Mesenchymal stem cell (in vitro differentiated cells and primary cell): ENCODE results near the gene MINDY4.

Experiments used
- DNase-seq: peaks from one replicate; pipeline ENCODE4 v3.0.0-alpha.2; 2013
- H2AFZ ChIP-seq: one replicate; pipeline ENCODE4 v1.6.1; 2013; ENCODE audit warnings: low read depth, mild to moderate bottlenecking, control low read depth, inconsistent platforms, low read length, moderate library complexity
- H2AK5ac ChIP-seq: 2 replicates; pipeline ENCODE4 v1.6.1; 2013; ENCODE audit warnings: low read length, moderate library complexity, mild to moderate bottlenecking, inconsistent platforms; ENCODE audit not compliant: severe bottlenecking
- H2BK120ac ChIP-seq: one replicate; pipeline ENCODE4 v1.6.1; 2013; ENCODE audit warnings: low read depth, mild to moderate bottlenecking, inconsistent platforms, low read length, moderate library complexity
- H2BK12ac ChIP-seq, 2 experiments: one replicate each; pipeline ENCODE4 v1.6.1; 2013; ENCODE audit warnings: inconsistent platforms in 2 of 2, low read length in 2 of 2, mild to moderate bottlenecking in 2 of 2, moderate library complexity in 2 of 2, control low read depth in 1 of 2
- H2BK15ac ChIP-seq: one replicate; pipeline ENCODE4 v1.6.1; 2013; ENCODE audit warnings: mild to moderate bottlenecking, low read depth, inconsistent platforms; ENCODE audit not compliant: poor library complexity, severe bottlenecking
- H2BK5ac ChIP-seq: 2 replicates; pipeline ENCODE4 v1.6.1; 2013; ENCODE audit warnings: low read depth, mild to moderate bottlenecking, low read length, control low read depth, inconsistent platforms; ENCODE audit not compliant: poor library complexity, severe bottlenecking
- H3K14ac ChIP-seq, 2 experiments: one replicate each; pipeline ENCODE4 v1.6.1; 2013; ENCODE audit warnings: inconsistent platforms in 2 of 2, low read length in 2 of 2, control low read depth in 1 of 2, mild to moderate bottlenecking in 1 of 2, moderate library complexity in 1 of 2
- H3K18ac ChIP-seq, 2 experiments: one replicate each; pipeline ENCODE4 v1.6.1; 2013; ENCODE audit warnings: inconsistent platforms in 2 of 2, low read length in 2 of 2, control low read depth in 1 of 2, low read depth in 1 of 2, mild to moderate bottlenecking in 1 of 2
- H3K23ac ChIP-seq, 2 experiments: one replicate each; pipeline ENCODE4 v1.6.1; 2013; ENCODE audit warnings: inconsistent platforms in 2 of 2, low read length in 2 of 2, mild to moderate bottlenecking in 2 of 2, moderate library complexity in 2 of 2, control low read depth in 1 of 2
- H3K27ac ChIP-seq: 2 replicates; pipeline ENCODE4 v1.5.1; 2013; ENCODE audit warnings: mild to moderate bottlenecking, moderate library complexity, low read length, control low read depth, inconsistent platforms; ENCODE audit not compliant: poor library complexity, severe bottlenecking
- H3K27me3 ChIP-seq, 2 experiments: 2 replicates each; pipeline versions ENCODE4 v1.6.1 to v1.7.0; 2013; ENCODE audit warnings: low read length in 2 of 2, mild to moderate bottlenecking in 2 of 2, moderate library complexity in 2 of 2, control low read depth in 1 of 2, inconsistent platforms in 1 of 2; ENCODE audit not compliant: control insufficient read depth in 1 of 2, insufficient read depth in 1 of 2
- H3K36me3 ChIP-seq, 2 experiments: 2 replicates each; pipeline versions ENCODE4 v1.6.1 to v1.7.0; 2013; ENCODE audit warnings: low read length in 2 of 2, control low read depth in 1 of 2, inconsistent platforms in 1 of 2, low read depth in 1 of 2, mild to moderate bottlenecking in 1 of 2; ENCODE audit not compliant: insufficient read depth in 2 of 2, control insufficient read depth in 1 of 2
- H3K4ac ChIP-seq, 2 experiments: one replicate each; pipeline ENCODE4 v1.6.1; 2013; ENCODE audit warnings: inconsistent platforms in 2 of 2, low read length in 2 of 2, mild to moderate bottlenecking in 2 of 2, moderate library complexity in 2 of 2, control low read depth in 1 of 2, low read depth in 1 of 2
- H3K4me1 ChIP-seq: 2 replicates; pipeline ENCODE4 v1.6.1; 2013; ENCODE audit warnings: low read depth, low read length, control low read depth; ENCODE audit not compliant: control insufficient read depth, insufficient read depth
- H3K4me2 ChIP-seq: 2 replicates; pipeline ENCODE4 v1.6.1; 2013; ENCODE audit warnings: low read length, mild to moderate bottlenecking, inconsistent platforms; ENCODE audit not compliant: poor library complexity, severe bottlenecking
- H3K4me3 ChIP-seq, 2 experiments: 2 replicates each; pipeline versions ENCODE4 v1.5.1 to v1.7.0; 2013; ENCODE audit warnings: low read length in 2 of 2, mild to moderate bottlenecking in 2 of 2, control low read depth in 1 of 2, low read depth in 1 of 2; ENCODE audit not compliant: insufficient read depth in 1 of 2
- H3K79me1 ChIP-seq: replicated peaks from 2 replicates; pipeline ENCODE4 v1.6.1; 2013; ENCODE audit warnings: mild to moderate bottlenecking, control low read depth, low read length, inconsistent platforms; ENCODE audit not compliant: poor library complexity, severe bottlenecking
- H3K9ac ChIP-seq: 2 replicates; pipeline ENCODE4 v1.7.0; 2013; ENCODE audit warnings: mild to moderate bottlenecking, low read length, moderate library complexity
- H3K9me3 ChIP-seq: 2 replicates; pipeline ENCODE4 v1.7.0; 2013; ENCODE audit warnings: mild to moderate bottlenecking, low read length; ENCODE audit not compliant: control insufficient read depth
- H4K8ac ChIP-seq: one replicate; pipeline ENCODE4 v1.6.1; 2013; ENCODE audit warnings: inconsistent platforms, mild to moderate bottlenecking, low read length, moderate library complexity
- H4K91ac ChIP-seq: one replicate; pipeline ENCODE4 v1.6.1; 2013; ENCODE audit warnings: mild to moderate bottlenecking, low read length, inconsistent platforms
- WGBS: methylation state at CpG from one replicate; pipeline ENCODE4 v1.1.7; 2013; ENCODE audit warnings: mixed read lengths; 5-methylcytosine and 5-hydroxymethylcytosine counted together

Gene MINDY4

DNA sequence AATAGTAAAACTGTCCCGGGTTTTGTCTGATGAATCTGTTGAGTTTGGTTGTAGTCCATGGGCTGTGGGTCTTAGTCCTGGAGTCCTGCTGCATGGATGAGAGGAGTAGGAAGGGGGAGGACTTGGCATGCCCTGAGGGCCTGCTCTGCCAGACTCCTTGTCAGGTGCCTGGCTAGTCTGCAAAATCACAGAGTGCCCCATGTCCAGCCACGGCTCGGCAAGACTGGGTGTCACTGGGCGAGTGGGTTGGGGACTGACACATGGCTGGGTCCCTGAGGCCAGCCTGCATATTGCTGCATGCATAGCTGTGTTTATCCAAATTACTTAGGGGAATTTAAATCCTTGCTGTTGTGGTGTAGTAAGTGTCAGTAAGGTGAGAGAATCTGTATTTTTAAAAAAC is 9.7 kb downstream of the MINDY4 start:
- H3K27ac ChIP-seq = no peak overlapping the region
- no peaks in the 10 kb centered on the region for H3K9me3 ChIP-seq
- WGBS = 97% methylated on average over 4 of the region's 4 CpGs
- no peak overlapping the region for H4K8ac ChIP-seq
- H2AFZ ChIP-seq = no peak overlapping the region
- no peak overlapping the region for H4K91ac ChIP-seq
- peaks cover 38 to 76% of the 10 kb centered on the region in 2 experiments for H3K36me3 ChIP-seq
- no peak overlapping the region for H3K4ac ChIP-seq
- no peak overlapping the region for H3K4me2 ChIP-seq
- no peak overlapping the region for H2BK120ac ChIP-seq
- no peak overlapping the region for H2BK5ac ChIP-seq
- DNase-seq = no peak
- H3K4me3 ChIP-seq = no peak overlapping the region
- H3K4me1 ChIP-seq = peaks cover 5% of the 10 kb centered on the region
- no peak overlapping the region for H3K14ac ChIP-seq
- peaks cover 43% of the 10 kb centered on the region for H3K79me1 ChIP-seq
- H3K18ac ChIP-seq = no peak overlapping the region
- H3K9ac ChIP-seq = no peak overlapping the region
- H2BK12ac ChIP-seq = no peak overlapping the region
- no peak overlapping the region for H2BK15ac ChIP-seq
- no peaks in the 10 kb centered on the region for H3K27me3 ChIP-seq
- H2AK5ac ChIP-seq = no peak overlapping the region
- H3K23ac ChIP-seq = no peak overlapping the region

DNA sequence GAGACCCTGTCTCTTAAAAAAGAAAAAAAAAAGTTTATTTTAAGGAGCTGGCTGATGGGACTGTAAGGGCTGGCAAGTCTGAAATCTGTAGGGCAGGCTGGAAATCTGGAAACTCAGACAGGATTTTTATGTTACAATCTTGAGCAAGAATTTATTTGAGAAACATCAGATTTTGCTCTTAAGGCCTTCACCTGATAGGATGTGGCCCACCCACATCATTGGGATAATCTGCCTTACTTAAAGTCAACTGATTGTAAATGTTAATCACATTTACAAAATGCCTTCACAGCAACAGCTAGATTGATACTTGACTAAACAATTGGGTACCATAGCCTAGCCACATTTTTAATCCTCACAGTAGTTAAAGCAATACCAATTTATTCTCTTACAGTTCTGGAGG is 11.5 kb downstream of the MINDY4 start:
- H3K27ac ChIP-seq = no peak overlapping the region
- H2BK5ac ChIP-seq = no peak overlapping the region
- H2AK5ac ChIP-seq = no peak overlapping the region
- H3K79me1 ChIP-seq = peaks cover 38% of the 10 kb centered on the region
- H3K18ac ChIP-seq = no peak overlapping the region
- H4K91ac ChIP-seq = no peak overlapping the region
- no peak for DNase-seq
- no peak overlapping the region for H3K9ac ChIP-seq
- H3K14ac ChIP-seq = no peak overlapping the region
- no peak overlapping the region for H3K4me2 ChIP-seq
- peaks cover 42 to 86% of the 10 kb centered on the region in 2 experiments for H3K36me3 ChIP-seq
- no peak overlapping the region for H3K23ac ChIP-seq
- H3K27me3 ChIP-seq = no peaks in the 10 kb centered on the region
- no peak overlapping the region for H4K8ac ChIP-seq
- peaks cover 5% of the 10 kb centered on the region for H3K4me1 ChIP-seq
- no peak overlapping the region for H2AFZ ChIP-seq
- no peak overlapping the region for H2BK12ac ChIP-seq
- no peak overlapping the region for H3K4me3 ChIP-seq
- no peak overlapping the region for H2BK15ac ChIP-seq
- H2BK120ac ChIP-seq = no peak overlapping the region
- no peak overlapping the region for H3K4ac ChIP-seq
- no peaks in the 10 kb centered on the region for H3K9me3 ChIP-seq

DNA sequence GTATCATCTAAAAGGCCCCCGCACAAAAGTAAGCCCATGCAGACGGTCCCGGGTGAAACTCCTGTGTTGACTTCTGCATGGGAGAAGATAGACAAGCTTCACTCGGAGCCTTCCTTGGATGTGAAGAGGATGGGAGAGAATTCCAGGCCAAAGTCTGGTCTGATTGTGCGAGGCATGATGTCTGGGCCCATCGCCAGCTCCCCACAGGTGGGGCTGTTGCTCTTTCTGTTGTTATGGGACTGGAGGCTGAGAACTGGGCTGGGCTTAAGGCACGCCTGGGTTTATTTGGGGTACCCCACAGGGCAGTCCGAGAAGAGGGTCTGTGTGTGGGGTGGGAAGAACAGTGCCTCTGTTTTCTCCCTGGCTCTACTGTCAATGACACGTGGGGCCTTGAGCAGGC is 14.6 kb downstream of the MINDY4 start:
- Histone ChIP-seq H3K23ac (no peak overlapping the region), H3K4me1 (peaks cover 14% of the 10 kb centered on the region)
- WGBS = 95% methylated on average over 9 of the region's 9 CpGs

DNA sequence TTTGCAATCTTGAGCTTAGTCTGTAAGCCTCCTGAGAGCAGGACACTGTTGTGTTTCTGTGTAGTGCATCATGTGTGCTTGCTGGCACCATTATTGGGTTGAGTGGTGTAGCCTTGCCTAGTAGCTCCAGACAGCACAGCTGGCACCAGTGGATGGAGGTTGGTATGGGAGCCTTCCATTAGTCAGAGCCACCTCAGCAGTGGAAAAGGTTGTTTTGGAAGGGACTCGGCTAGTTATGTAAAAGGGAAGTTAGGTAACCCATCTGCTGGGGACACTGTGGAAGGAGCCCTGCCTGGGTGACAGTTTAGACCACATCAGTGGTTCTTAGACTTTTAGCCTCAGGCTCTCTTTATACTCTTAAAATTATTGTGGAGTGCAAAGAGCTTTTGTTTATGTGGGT is 16.3 kb downstream of the MINDY4 start:
- H3K14ac ChIP-seq = no peak overlapping the region
- H3K27me3 ChIP-seq = no peaks in the 10 kb centered on the region
- no peak overlapping the region for H2AK5ac ChIP-seq
- H4K8ac ChIP-seq = no peak overlapping the region
- H3K4ac ChIP-seq = no peak overlapping the region
- H3K23ac ChIP-seq = no peak overlapping the region
- H3K27ac ChIP-seq = no peak overlapping the region
- H2BK120ac ChIP-seq = no peak overlapping the region
- H2AFZ ChIP-seq = no peak overlapping the region
- H3K36me3 ChIP-seq = peaks cover 38 to 66% of the 10 kb centered on the region in 2 experiments
- no peak overlapping the region for H2BK12ac ChIP-seq
- no peak for DNase-seq
- H3K9ac ChIP-seq = no peak overlapping the region
- H3K4me3 ChIP-seq = no peak overlapping the region
- H3K9me3 ChIP-seq = no peaks in the 10 kb centered on the region
- no peak overlapping the region for H4K91ac ChIP-seq
- peaks cover 21% of the 10 kb centered on the region for H3K4me1 ChIP-seq
- H2BK5ac ChIP-seq = no peak overlapping the region
- no peak overlapping the region for H3K18ac ChIP-seq
- H3K4me2 ChIP-seq = no peak overlapping the region
- 94% methylated on average over 1 of the region's 1 CpG for WGBS
- no peak overlapping the region for H2BK15ac ChIP-seq
- peaks cover 26% of the 10 kb centered on the region for H3K79me1 ChIP-seq

More for the DNA sequence above, 14.6 kb downstream of the MINDY4 start:
- no peaks in the 10 kb centered on the region for H3K9me3 ChIP-seq
- no peak overlapping the region for H2BK12ac ChIP-seq
- no peak overlapping the region for H2AFZ ChIP-seq
- H2BK5ac ChIP-seq = no peak overlapping the region
- H3K18ac ChIP-seq = no peak overlapping the region
- no peak overlapping the region for H3K4me2 ChIP-seq
- peaks cover 25% of the 10 kb centered on the region for H3K79me1 ChIP-seq
- H2BK120ac ChIP-seq = no peak overlapping the region
- H4K8ac ChIP-seq = no peak overlapping the region
- H2AK5ac ChIP-seq = no peak overlapping the region
- H3K14ac ChIP-seq = no peak overlapping the region
- no peak overlapping the region for H3K4me3 ChIP-seq
- no peak overlapping the region for H3K4ac ChIP-seq
- DNase-seq = no peak
- no peak overlapping the region for H2BK15ac ChIP-seq
- H3K9ac ChIP-seq = no peak overlapping the region
- peaks cover 33 to 69% of the 10 kb centered on the region in 2 experiments for H3K36me3 ChIP-seq
- no peaks in the 10 kb centered on the region for H3K27me3 ChIP-seq
- no peak overlapping the region for H4K91ac ChIP-seq
- H3K27ac ChIP-seq = no peak overlapping the region
